ENCODE measurements around the gene RHEX.
A peak's percentile ranks its signal among the peaks of the same experiment; 100 is the strongest.

The RHEX gene

GRCh38 chr1:206101351-206102045 is 48.5 kb downstream of the RHEX start:
- in situ Hi-C loops (cut with HindIII; ENCODE audit: low sequenced_read_pairs), result loop anchor here (25.0 kb wide), 1 partner anchor 189 kb away; no protein-coding TSS in a partner anchor
- TF ChIP-seq CTCF (IDR thresholded peaks at IDR 0.05; ENCODE audit: low read depth, low read length), result no peak
- H3K4me3 ChIP-seq (ENCODE audit: low read depth, low read length), result no peak overlapping the region
- DNase-seq (ENCODE audit: low read depth, low spot score), result no peak

GRCh38 chr1:206102292-206102936 is 49.4 kb downstream of the RHEX start:
- in situ Hi-C loops (cut with HindIII; ENCODE audit: low sequenced_read_pairs), result loop anchor here (25.0 kb wide), 1 partner anchor 190 kb away; no protein-coding TSS in a partner anchor
- TF ChIP-seq CTCF (IDR thresholded peaks at IDR 0.05; ENCODE audit: low read depth, low read length), result no peak
- no peak overlapping the region for H3K4me3 ChIP-seq (ENCODE audit: low read depth, low read length)
- DNase-seq (ENCODE audit: low read depth, low spot score), result no peak

- in situ Hi-C loops (cut with HindIII; ENCODE audit: low sequenced_read_pairs), result loop anchor here (25.0 kb wide), 1 partner anchor 192 kb away; no protein-coding TSS in a partner anchor
- no peak for DNase-seq (ENCODE audit: low read depth, low spot score)
- TF ChIP-seq CTCF (IDR thresholded peaks at IDR 0.05; ENCODE audit: low read depth, low read length), result no peak
- no peak overlapping the region for H3K4me3 ChIP-seq (ENCODE audit: low read depth, low read length)
Observed at GRCh38 chr1:206103979-206104378, 51.0 kb downstream of the RHEX start.

GRCh38 chr1:206105464-206105995 is 52.6 kb downstream of the RHEX start:
- H3K4me3 ChIP-seq (ENCODE audit: low read depth, low read length), result no peak overlapping the region
- no peak for TF ChIP-seq CTCF (IDR thresholded peaks at IDR 0.05; ENCODE audit: low read depth, low read length)
- in situ Hi-C loops (cut with HindIII; ENCODE audit: low sequenced_read_pairs), result loop anchor here (25.0 kb wide), 1 partner anchor 193 kb away; no protein-coding TSS in a partner anchor
- DNase-seq (ENCODE audit: low read depth, low spot score), result no peak

GRCh38 chr1:206106328-206107167 is 53.6 kb downstream of the RHEX start:
- peak; percentile 86 for TF ChIP-seq CTCF (IDR thresholded peaks at IDR 0.05; ENCODE audit: low read depth, low read length)
- DNase-seq (ENCODE audit: low read depth, low spot score), result peak; percentile 73
- in situ Hi-C loops (cut with HindIII; ENCODE audit: low sequenced_read_pairs), result loop anchor here (25.0 kb wide), 1 partner anchor 194 kb away; no protein-coding TSS in a partner anchor
- H3K4me3 ChIP-seq (ENCODE audit: low read depth, low read length), result no peak overlapping the region

- TF ChIP-seq CTCF (IDR thresholded peaks at IDR 0.05; ENCODE audit: low read depth, low read length), result no peak
- no peak for DNase-seq (ENCODE audit: low read depth, low spot score)
- H3K4me3 ChIP-seq (ENCODE audit: low read depth, low read length), result no peak overlapping the region
- in situ Hi-C loops (cut with HindIII; ENCODE audit: low sequenced_read_pairs), result loop anchor here (25.0 kb wide), 1 partner anchor 195 kb away; no protein-coding TSS in a partner anchor
Observed at GRCh38 chr1:206107168-206107544, 54.2 kb downstream of the RHEX start.

Data from astrocyte of the spinal cord (primary cell).